Measurements from ENCODE around the gene ACAN. TPM values are rescaled to one million over a fixed set of nuclear protein-coding genes. Genes with fewer than 3 reads are reported as not detected.

The ACAN gene
- total and polyA plus RNA-seq, 8 donors: under 0.01 to 2.0 (median 0.40) TPM; not detected in 4

- H3K27me3 ChIP-seq: peaks cover 0 to 6% (median 3%) of the 10 kb centered on the region in 3 donors
- WGBS, 5 donors: 24 to 45% (median 35%) methylated on average over 11 to 14 of the region's 14 CpGs
- no peaks in the 10 kb centered on the region for H3K36me3 ChIP-seq
- peak; percentile 37 to 64 for DNase-seq
- no peaks in the 10 kb centered on the region for H3K9me3 ChIP-seq
- H3K4me3 ChIP-seq: no peak overlapping the region
- no peaks in the 10 kb centered on the region for H3K4me1 ChIP-seq
- intact Hi-C loops (cut with DNase I; ENCODE audit: low total_unique reads): no loop called here
- TF ChIP-seq POLR2AphosphoS5 (IDR thresholded peaks at IDR 0.05) (no peak), CTCF (IDR thresholded peaks at IDR 0.05) (peak in 4 of 7 experiments; percentile 16 to 55 (median 39)), POLR2A (IDR thresholded peaks at IDR 0.05) (no peak), EP300 (IDR thresholded peaks at IDR 0.05) (no peak)
- no peak overlapping the region for H3K27ac ChIP-seq
These were observed 31.1 kb downstream of the ACAN start for GRCh38 chr15:88834211-88834812.

GRCh38 chr15:88835119-88835518 lies 31.9 kb downstream of the ACAN start:
- peaks cover 0 to 6% (median 3%) of the 10 kb centered on the region in 3 donors for H3K27me3 ChIP-seq
- H3K9me3 ChIP-seq: no peaks in the 10 kb centered on the region
- 83 to 90% (median 87%) methylated on average over 4 of the region's 4 CpGs for WGBS, 5 donors
- no peak for DNase-seq
- H3K27ac ChIP-seq: no peak overlapping the region
- intact Hi-C loops (cut with DNase I; ENCODE audit: low total_unique reads): no loop called here
- H3K4me1 ChIP-seq: no peaks in the 10 kb centered on the region
- TF ChIP-seq EP300 (IDR thresholded peaks at IDR 0.05) (no peak), POLR2A (IDR thresholded peaks at IDR 0.05) (no peak), CTCF (IDR thresholded peaks at IDR 0.05) (no peak), POLR2AphosphoS5 (IDR thresholded peaks at IDR 0.05) (no peak)
- no peaks in the 10 kb centered on the region for H3K36me3 ChIP-seq
- H3K4me3 ChIP-seq: no peak overlapping the region

- DNase-seq: no peak
- peaks cover 0 to 6% (median 3%) of the 10 kb centered on the region in 3 donors for H3K27me3 ChIP-seq
- intact Hi-C loops (cut with DNase I; ENCODE audit: low total_unique reads): no loop called here
- H3K4me3 ChIP-seq: no peak overlapping the region
- no peaks in the 10 kb centered on the region for H3K36me3 ChIP-seq
- no peaks in the 10 kb centered on the region for H3K9me3 ChIP-seq
- H3K4me1 ChIP-seq: no peaks in the 10 kb centered on the region
- H3K27ac ChIP-seq: no peak overlapping the region
- 51 to 61% (median 58%) methylated on average over 2 of the region's 2 CpGs for WGBS, 5 donors
- TF ChIP-seq CTCF (IDR thresholded peaks at IDR 0.05) (no peak), POLR2AphosphoS5 (IDR thresholded peaks at IDR 0.05) (no peak)
These were observed 32.4 kb downstream of the ACAN start for GRCh38 chr15:88835646-88836045.

- DNase-seq: no peak
- Histone ChIP-seq H3K4me1 (no peaks in the 10 kb centered on the region), H3K4me3 (no peak overlapping the region), H3K36me3 (no peaks in the 10 kb centered on the region), H3K27me3 (peaks cover 0 to 13% (median 3%) of the 10 kb centered on the region in 3 donors), H3K9me3 (no peaks in the 10 kb centered on the region), H3K27ac (no peak overlapping the region)
- WGBS, 5 donors: 77 to 87% (median 86%) methylated on average over 16 to 18 of the region's 18 CpGs
- TF ChIP-seq EP300 (IDR thresholded peaks at IDR 0.05) (no peak), POLR2A (IDR thresholded peaks at IDR 0.05) (no peak), CTCF (IDR thresholded peaks at IDR 0.05) (no peak), POLR2AphosphoS5 (IDR thresholded peaks at IDR 0.05) (no peak)
- intact Hi-C loops (cut with DNase I; ENCODE audit: low total_unique reads): no loop called here
These were observed 35.4 kb downstream of the ACAN start for GRCh38 chr15:88838667-88839066.

All from stomach (tissue), 9 donors.